ENCODE results near the gene MRPL42.
"Not testable (repeated sequence)": the region's sequence is repeated elsewhere in the genome, so short reads cannot be mapped to it uniquely, and the experiment has no call there.

The MRPL42 gene

GRCh38 chr12:93427779-93428564 is 39.3 kb upstream of the MRPL42 start:
- no peak for TF ChIP-seq CTCF (IDR thresholded peaks at IDR 0.05; ENCODE audit: low read depth, low read length)
- no peak overlapping the region for H3K4me3 ChIP-seq (ENCODE audit: low read depth, low read length)
- DNase-seq (ENCODE audit: low read depth, low spot score): peak; percentile 41
- in situ Hi-C loops (cut with HindIII; ENCODE audit: low sequenced_read_pairs): no loop called here

DNA sequence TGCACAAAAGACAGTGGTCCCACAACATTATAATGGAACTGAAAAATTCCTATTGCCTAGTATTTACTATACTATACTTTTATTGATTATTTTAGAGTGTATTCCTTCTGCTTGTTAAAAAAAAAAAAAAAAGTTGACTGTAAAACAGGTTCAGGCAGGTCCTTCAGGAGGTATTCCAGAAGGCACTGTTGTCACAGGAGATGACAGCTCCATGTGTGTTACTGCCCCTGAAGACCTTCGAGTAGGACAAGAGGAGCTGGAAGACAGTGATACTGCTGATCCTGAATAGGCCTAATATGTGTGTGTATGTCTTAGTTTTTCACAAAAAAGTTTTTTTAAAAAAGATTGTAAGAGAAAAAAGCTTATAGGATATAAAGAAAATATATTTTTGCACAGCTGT is 37.9 kb upstream of the MRPL42 start:
- H3K4me3 ChIP-seq (ENCODE audit: low read depth, low read length): no peak overlapping the region
- in situ Hi-C loops (cut with HindIII; ENCODE audit: low sequenced_read_pairs): no loop called here
- DNase-seq (ENCODE audit: low read depth, low spot score): no peak
- TF ChIP-seq CTCF (IDR thresholded peaks at IDR 0.05; ENCODE audit: low read depth, low read length): no peak

GRCh38 chr12:93429852-93430251 is 37.5 kb upstream of the MRPL42 start:
- in situ Hi-C loops (cut with HindIII; ENCODE audit: low sequenced_read_pairs): no loop called here
- TF ChIP-seq CTCF (IDR thresholded peaks at IDR 0.05; ENCODE audit: low read depth, low read length): no peak

DNA sequence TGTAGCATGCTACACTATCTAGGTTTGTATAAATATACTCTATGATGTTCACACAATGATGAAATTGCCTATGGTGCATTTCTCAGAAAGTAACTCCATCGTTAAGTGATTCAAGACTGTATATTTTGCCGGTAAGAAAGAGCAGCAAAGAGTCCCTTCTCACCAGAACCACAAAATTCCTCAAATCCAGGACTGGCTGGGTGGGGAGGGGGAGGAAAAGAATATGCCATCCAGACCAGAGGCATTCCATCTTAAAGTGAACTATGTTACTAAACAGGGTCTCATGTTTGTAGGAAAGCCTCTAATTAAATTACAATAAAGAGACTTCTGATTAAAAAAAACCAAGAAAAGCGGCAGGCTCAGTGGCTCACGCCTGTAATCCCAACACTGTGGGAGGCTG is 37.0 kb upstream of the MRPL42 start:
- TF ChIP-seq CTCF (IDR thresholded peaks at IDR 0.05; ENCODE audit: low read depth, low read length): no peak
- H3K4me3 ChIP-seq (ENCODE audit: low read depth, low read length): no peak overlapping the region
- no peak for DNase-seq (ENCODE audit: low read depth, low spot score)
- in situ Hi-C loops (cut with HindIII; ENCODE audit: low sequenced_read_pairs): no loop called here

More at GRCh38 chr12:93429852-93430251, 37.5 kb upstream of the MRPL42 start:
- no peak for DNase-seq (ENCODE audit: low read depth, low spot score)
- no peak overlapping the region for H3K4me3 ChIP-seq (ENCODE audit: low read depth, low read length)

DNA sequence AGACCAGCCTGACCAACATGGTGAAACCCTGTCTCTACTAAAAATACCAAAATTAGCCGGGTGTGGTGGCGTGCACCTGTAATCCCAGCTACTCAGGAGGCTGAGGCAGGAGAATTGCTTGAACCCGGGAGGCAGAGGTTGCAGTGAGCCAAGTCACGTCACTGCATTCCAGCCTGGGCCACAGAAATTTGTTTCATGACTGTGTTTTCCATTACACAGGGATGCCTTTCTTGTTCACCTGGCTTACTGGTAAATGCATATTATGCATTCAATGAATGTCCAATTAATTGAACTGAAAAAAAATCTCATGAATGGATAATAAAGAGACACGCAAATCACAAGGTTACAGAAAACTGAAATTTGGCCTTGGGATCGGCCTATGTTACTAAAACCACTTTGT is 35.3 kb upstream of the MRPL42 start:
- H3K4me3 ChIP-seq (ENCODE audit: low read depth, low read length); DNase-seq (ENCODE audit: low read depth, low spot score); in situ Hi-C loops (cut with HindIII; ENCODE audit: low sequenced_read_pairs): not testable (repeated sequence)

DNA sequence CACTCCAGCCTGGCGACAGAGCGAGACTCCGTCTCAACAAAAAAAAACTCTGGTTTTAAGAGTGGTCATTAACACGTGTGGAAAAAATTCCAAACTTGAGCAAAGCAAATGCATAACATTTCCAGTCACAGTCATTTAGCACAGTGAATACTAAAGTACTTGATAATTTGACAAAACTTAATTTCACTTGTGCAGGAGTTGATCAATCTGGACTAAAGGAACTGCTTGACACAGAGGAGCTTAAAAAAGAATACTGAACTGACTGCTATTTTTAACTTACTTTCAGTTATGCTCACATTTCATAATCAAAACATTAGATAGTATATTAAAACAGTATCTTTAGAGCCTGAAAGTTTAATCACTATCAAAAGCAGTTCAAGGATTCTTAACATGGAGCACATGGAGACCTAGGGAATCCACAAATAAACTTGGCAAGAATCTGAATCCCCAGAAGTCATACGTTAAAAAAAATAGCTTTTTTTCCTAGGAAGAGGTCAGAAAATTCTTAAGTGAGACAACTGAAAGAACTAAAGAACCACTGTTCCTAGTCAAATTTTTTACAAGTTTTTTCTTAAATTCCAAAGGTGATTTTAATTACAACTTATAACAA is 33.0 kb upstream of the MRPL42 start:
- TF ChIP-seq CTCF (IDR thresholded peaks at IDR 0.05; ENCODE audit: low read depth, low read length): no peak
- no peak overlapping the region for H3K4me3 ChIP-seq (ENCODE audit: low read depth, low read length)
- no peak for DNase-seq (ENCODE audit: low read depth, low spot score)
- in situ Hi-C loops (cut with HindIII; ENCODE audit: low sequenced_read_pairs): no loop called here

Data from astrocyte of the spinal cord (primary cell).